Measurements from ENCODE around the gene RAB3C.

GRCh38 chr5:58775701-58776262, 192.9 kb downstream of the RAB3C start:
- no peak for TF ChIP-seq CTCF (IDR thresholded peaks at IDR 0.05; ENCODE audit: low read depth, low read length)
- TF ChIP-seq EZH2phosphoT487 (IDR thresholded peaks at IDR 0.05; ENCODE audit: low read depth): no peak
